Natural killer cell (primary cell): Measurements from ENCODE around the gene KRTAP21-3. TPM values are rescaled to one million over a fixed set of nuclear protein-coding genes. Genes with fewer than 3 reads are reported as not detected.

ENCODE experiments used
- ATAC-seq, 3 donors: fragments of 150-1000 bp in 2 of 3; fragments of 200-7000 bp in 1 of 3; cut with Tn5 transposase; 1 replicate in 1 of 3; 2 replicates in 2 of 3; pipeline ENCODE4 v1.10.0; 2021; ENCODE audit warnings: mild to moderate bottlenecking in 2 of 3, moderate library complexity in 2 of 3
- DNase-seq, 2 donors: peaks; one replicate each; pipeline versions ENCODE4 v3.0.0 to v3.0.0-alpha.2; 2013 to 2021; ENCODE audit warnings: mixed read lengths in 1 of 2
- H3K27ac ChIP-seq: one replicate; pipeline ENCODE4 v1.5.1; 2013; ENCODE audit warnings: mild to moderate bottlenecking, low read length
- H3K27me3 ChIP-seq: one replicate; pipeline ENCODE4 v1.6.1; 2013; ENCODE audit warnings: low read length; ENCODE audit not compliant: control insufficient read depth, insufficient read depth
- H3K36me3 ChIP-seq: one replicate; pipeline ENCODE4 v1.6.1; 2013; ENCODE audit warnings: low read length; ENCODE audit not compliant: control insufficient read depth, insufficient read depth
- H3K4me1 ChIP-seq: one replicate; pipeline ENCODE4 v1.6.1; 2013; ENCODE audit warnings: low read length; ENCODE audit not compliant: control insufficient read depth, insufficient read depth
- H3K4me3 ChIP-seq: one replicate; pipeline ENCODE4 v1.5.1; 2013; ENCODE audit warnings: low read length
- H3K9me3 ChIP-seq: one replicate; pipeline ENCODE4 v1.6.1; 2013; ENCODE audit warnings: low read length; ENCODE audit not compliant: control insufficient read depth, insufficient read depth
- H3K27ac Mint-ChIP-seq, 2 donors: one replicate each; pipeline ENCODE4 v1.8.0; 2022; ENCODE audit warnings: mild to moderate bottlenecking in 2 of 2, mixed read lengths in 2 of 2, moderate library complexity in 1 of 2
- H3K27me3 Mint-ChIP-seq, 2 donors: one replicate each; pipeline ENCODE4 v1.8.0; 2022; ENCODE audit warnings: low read depth in 2 of 2, mixed read lengths in 2 of 2
- H3K36me3 Mint-ChIP-seq: one replicate; pipeline ENCODE4 v1.8.0; 2022; ENCODE audit warnings: mixed read lengths
- H3K4me1 Mint-ChIP-seq, 2 donors: one replicate each; pipeline ENCODE4 v1.8.0; 2022; ENCODE audit warnings: mixed read lengths in 2 of 2
- H3K4me3 Mint-ChIP-seq: one replicate; pipeline ENCODE4 v1.8.0; 2022; ENCODE audit warnings: mild to moderate bottlenecking, moderate library complexity, mixed read lengths
- H3K9me3 Mint-ChIP-seq, 2 donors: one replicate each; pipeline ENCODE4 v1.8.0; 2022; ENCODE audit warnings: mixed read lengths in 2 of 2
- CTCF ChIP-seq: fragments of 200-600 bp; IDR thresholded peaks from one replicate; pipeline ENCODE4 v1.8.0; 2022; ENCODE audit warnings: antibody characterized with exemption
- WGBS: methylation state at CpG from one replicate; pipeline ENCODE4 v1.1.7; 2013; ENCODE audit warnings: missing lambda C conversion rate; ENCODE audit not compliant: insufficient coverage; 5-methylcytosine and 5-hydroxymethylcytosine counted together
- intact Hi-C: fragments of 100-400 bp; cut with micrococcal nuclease; formaldehyde crosslinking; loops from one replicate; pipeline ENCODE4 v1.14.2; 2022
- total RNA-seq, 4 donors: library from RNA; stranded (reverse); fragments of 120-200 nt in 1 of 4; gene quantifications; one replicate each; pipeline versions ENCODE4 v1.2.3 to v1.2.4, GENCODE V29; 2013 to 2022

The KRTAP21-3 gene
- total RNA-seq, 3 donors from 2014 or later (not counting 1 experiment from before 2014, with no cell fraction given): not detected

- intact Hi-C loops: no loop called here
- Mint-ChIP-seq H3K27ac (no peak overlapping the region), H3K36me3 (no peaks in the 10 kb centered on the region), H3K4me3 (no peak overlapping the region), H3K27me3 (no peaks in the 10 kb centered on the region), H3K9me3 (peaks cover 13 to 15% of the 10 kb centered on the region in 2 donors), H3K4me1 (no peaks in the 10 kb centered on the region)
- WGBS: 92% methylated on average over 3 of the region's 3 CpGs
- ATAC-seq (no peak), DNase-seq (no peak)
- no peak overlapping the region for H3K27ac ChIP-seq
- H3K27me3 ChIP-seq: no peaks in the 10 kb centered on the region
- H3K4me1 ChIP-seq: no peaks in the 10 kb centered on the region
- H3K36me3 ChIP-seq: no peaks in the 10 kb centered on the region
- no peak overlapping the region for H3K4me3 ChIP-seq
- no peak for TF ChIP-seq CTCF
- H3K9me3 ChIP-seq: no peaks in the 10 kb centered on the region
Measured at GRCh38 chr21:30713766-30714165, 4.8 kb downstream of the KRTAP21-3 start.

GRCh38 chr21:30710499-30710898 is 8.1 kb downstream of the KRTAP21-3 start:
- Mint-ChIP-seq H3K4me1 (no peaks in the 10 kb centered on the region), H3K9me3 (peaks cover 11 to 12% of the 10 kb centered on the region in 2 donors), H3K27me3 (no peaks in the 10 kb centered on the region), H3K4me3 (no peak overlapping the region), H3K36me3 (no peaks in the 10 kb centered on the region), H3K27ac (no peak overlapping the region)
- Histone ChIP-seq H3K27me3 (no peaks in the 10 kb centered on the region), H3K9me3 (no peaks in the 10 kb centered on the region), H3K27ac (no peak overlapping the region), H3K4me1 (no peaks in the 10 kb centered on the region), H3K36me3 (no peaks in the 10 kb centered on the region), H3K4me3 (no peak overlapping the region)
- intact Hi-C loops: no loop called here
- 38% methylated on average over 3 of the region's 3 CpGs for WGBS
- no peak for ATAC-seq
- no peak for TF ChIP-seq CTCF
- no peak for DNase-seq

- H3K36me3 ChIP-seq: no peaks in the 10 kb centered on the region
- no peaks in the 10 kb centered on the region for H3K4me1 ChIP-seq
- ATAC-seq: no peak
- Mint-ChIP-seq H3K4me3 (no peak overlapping the region), H3K9me3 (peaks cover 8 to 14% of the 10 kb centered on the region in 2 donors), H3K27ac (no peak overlapping the region), H3K4me1 (no peaks in the 10 kb centered on the region), H3K36me3 (no peaks in the 10 kb centered on the region), H3K27me3 (no peaks in the 10 kb centered on the region)
- no peak for TF ChIP-seq CTCF
- no peaks in the 10 kb centered on the region for H3K27me3 ChIP-seq
- H3K27ac ChIP-seq: no peak overlapping the region
- no peak for DNase-seq
- intact Hi-C loops: no loop called here
- no peaks in the 10 kb centered on the region for H3K9me3 ChIP-seq
- H3K4me3 ChIP-seq: no peak overlapping the region
Measured at GRCh38 chr21:30707409-30707808, 11.2 kb downstream of the KRTAP21-3 start.

GRCh38 chr21:30695956-30696355 is 22.6 kb downstream of the KRTAP21-3 start:
- TF ChIP-seq CTCF: no peak
- Mint-ChIP-seq H3K36me3 (no peaks in the 10 kb centered on the region), H3K9me3 (peaks cover 8 to 12% of the 10 kb centered on the region in 2 donors), H3K4me1 (no peaks in the 10 kb centered on the region), H3K27me3 (no peaks in the 10 kb centered on the region), H3K27ac (no peak overlapping the region), H3K4me3 (no peak overlapping the region)
- DNase-seq: no peak
- WGBS: 71% methylated on average over 1 of the region's 1 CpG
- Histone ChIP-seq H3K27me3 (no peaks in the 10 kb centered on the region), H3K36me3 (no peaks in the 10 kb centered on the region), H3K4me1 (no peaks in the 10 kb centered on the region), H3K4me3 (no peak overlapping the region), H3K9me3 (peaks cover 5% of the 10 kb centered on the region), H3K27ac (no peak overlapping the region)
- no peak for ATAC-seq
- intact Hi-C loops: no loop called here
